Choroid plexus epithelial cell (primary cell): ENCODE data around the gene NRXN2.

ENCODE experiments used
- DNase-seq: peaks from one replicate; pipeline ENCODE4 v3.0.0-alpha.2; 2010; ENCODE audit warnings: low read depth
- H3K4me3 ChIP-seq: 2 replicates; pipeline ENCODE4 v1.5.1; 2011; ENCODE audit warnings: low read depth, mild to moderate bottlenecking, control low read depth, low read length, moderate library complexity
- CTCF ChIP-seq: conservative IDR thresholded peaks from 2 replicates; pipeline ENCODE4 v1.5.1; 2011; ENCODE audit warnings: low read depth, mild to moderate bottlenecking, control low read depth, inconsistent platforms, low read length, moderate library complexity

The NRXN2 gene

GRCh38 chr11:64605244-64605560 lies 117.8 kb downstream of the NRXN2 start:
- no peak overlapping the region for H3K4me3 ChIP-seq
- TF ChIP-seq CTCF: no peak
- no peak for DNase-seq

GRCh38 chr11:64604458-64605243 lies 118.3 kb downstream of the NRXN2 start:
- no peak for TF ChIP-seq CTCF
- H3K4me3 ChIP-seq: no peak overlapping the region
- DNase-seq: no peak

GRCh38 chr11:64603411-64604110 lies 119.4 kb downstream of the NRXN2 start:
- no peak for TF ChIP-seq CTCF
- H3K4me3 ChIP-seq: no peak overlapping the region
- no peak for DNase-seq

GRCh38 chr11:64602466-64603070 lies 120.4 kb downstream of the NRXN2 start:
- DNase-seq: no peak
- TF ChIP-seq CTCF: no peak
- no peak overlapping the region for H3K4me3 ChIP-seq

GRCh38 chr11:64601605-64602465 lies 121.2 kb downstream of the NRXN2 start:
- H3K4me3 ChIP-seq: no peak overlapping the region
- DNase-seq: no peak
- no peak for TF ChIP-seq CTCF

GRCh38 chr11:64600281-64600992 lies 122.6 kb downstream of the NRXN2 start:
- no peak for TF ChIP-seq CTCF
- H3K4me3 ChIP-seq: no peak overlapping the region
- no peak for DNase-seq
